HG03565 (cell line): ENCODE data around the gene PPP1R27.
"Not testable (repeated sequence)": the region's sequence is repeated elsewhere in the genome, so short reads cannot be mapped to it uniquely, and the experiment has no call there.

Experiments
- ATAC-seq: cut with Tn5 transposase; IDR thresholded peaks from one replicate; pipeline ENCODE4 v1.9.1; 2021; ENCODE audit warnings: mild to moderate bottlenecking, moderate library complexity; ENCODE audit not compliant: unreplicated experiment

PPP1R27 gene

DNA sequence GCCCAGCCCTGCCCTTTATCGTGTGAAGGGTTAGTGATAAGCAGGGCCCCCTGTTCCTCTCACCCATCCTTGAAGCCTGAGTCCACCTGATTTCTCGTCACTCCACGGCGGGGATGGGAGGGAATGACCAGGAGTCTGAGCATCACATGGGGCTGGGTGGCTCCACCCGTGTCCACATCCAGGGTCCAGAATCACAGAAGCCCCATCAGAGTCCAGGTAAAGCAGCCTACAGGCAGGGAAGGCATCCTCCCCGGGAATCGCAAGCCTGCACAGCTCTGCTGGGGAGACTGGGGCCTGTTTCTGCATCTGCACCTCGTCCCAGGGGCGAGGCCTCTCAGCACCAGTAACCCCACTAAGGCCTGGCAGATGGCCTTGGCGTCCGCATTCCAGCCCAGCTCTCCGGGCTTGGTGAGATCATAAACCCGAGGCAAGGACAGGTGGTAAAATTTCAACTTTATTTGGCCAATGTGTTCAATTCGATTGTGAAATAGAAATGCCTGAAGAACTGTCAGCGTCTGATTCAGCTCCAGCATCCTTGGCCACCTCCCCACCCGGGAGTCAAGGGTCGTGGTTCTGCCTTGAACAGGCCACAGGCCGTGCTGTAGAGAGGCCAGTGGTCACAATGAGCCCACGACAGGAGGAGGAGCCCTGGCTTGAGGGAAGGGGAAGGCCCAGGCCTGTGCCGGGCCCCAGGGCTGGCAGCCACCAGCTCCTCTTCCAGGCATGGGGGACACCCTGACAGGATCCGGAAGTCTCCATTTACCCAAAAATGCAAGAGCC, 8.1 kb upstream of the PPP1R27 start:
- no peak for ATAC-seq

DNA sequence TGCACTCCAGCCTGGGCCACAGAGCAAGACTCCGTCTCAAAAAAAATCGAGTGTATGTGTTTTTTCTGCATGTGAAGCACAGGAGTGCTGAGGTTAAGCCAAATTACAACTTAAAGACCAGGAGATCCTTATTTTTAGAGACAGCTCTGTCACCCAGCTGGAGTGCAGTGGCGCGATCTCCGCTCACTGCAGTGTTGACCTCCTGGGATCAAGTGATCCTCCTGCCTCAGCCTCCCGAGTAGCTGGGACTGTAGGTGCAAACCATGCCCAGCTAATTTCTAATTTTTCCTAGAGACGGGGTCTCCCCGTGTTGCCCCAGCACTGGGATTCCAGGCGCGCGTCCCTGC, 7.5 kb upstream of the PPP1R27 start:
- ATAC-seq = no peak

DNA sequence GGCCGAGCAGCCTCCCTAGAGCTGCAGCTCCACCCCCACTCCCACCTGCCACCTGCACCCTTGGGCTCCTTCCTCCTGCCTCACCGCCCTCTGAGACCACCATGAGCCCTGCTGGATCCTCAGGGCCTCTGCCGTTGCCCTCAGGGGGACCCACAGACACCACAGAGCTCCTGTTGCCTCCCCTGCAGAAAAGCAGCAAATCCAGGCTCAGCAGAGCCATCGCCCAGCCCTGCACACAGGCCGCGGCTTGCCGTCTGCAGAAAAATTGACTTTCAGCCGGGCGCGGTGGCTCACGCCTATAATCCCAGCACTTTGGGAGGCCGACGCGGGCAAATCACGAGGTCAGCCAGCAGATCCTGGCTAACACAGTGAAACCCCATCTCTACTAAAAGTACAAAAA, 7.0 kb upstream of the PPP1R27 start:
- ATAC-seq = no peak

DNA sequence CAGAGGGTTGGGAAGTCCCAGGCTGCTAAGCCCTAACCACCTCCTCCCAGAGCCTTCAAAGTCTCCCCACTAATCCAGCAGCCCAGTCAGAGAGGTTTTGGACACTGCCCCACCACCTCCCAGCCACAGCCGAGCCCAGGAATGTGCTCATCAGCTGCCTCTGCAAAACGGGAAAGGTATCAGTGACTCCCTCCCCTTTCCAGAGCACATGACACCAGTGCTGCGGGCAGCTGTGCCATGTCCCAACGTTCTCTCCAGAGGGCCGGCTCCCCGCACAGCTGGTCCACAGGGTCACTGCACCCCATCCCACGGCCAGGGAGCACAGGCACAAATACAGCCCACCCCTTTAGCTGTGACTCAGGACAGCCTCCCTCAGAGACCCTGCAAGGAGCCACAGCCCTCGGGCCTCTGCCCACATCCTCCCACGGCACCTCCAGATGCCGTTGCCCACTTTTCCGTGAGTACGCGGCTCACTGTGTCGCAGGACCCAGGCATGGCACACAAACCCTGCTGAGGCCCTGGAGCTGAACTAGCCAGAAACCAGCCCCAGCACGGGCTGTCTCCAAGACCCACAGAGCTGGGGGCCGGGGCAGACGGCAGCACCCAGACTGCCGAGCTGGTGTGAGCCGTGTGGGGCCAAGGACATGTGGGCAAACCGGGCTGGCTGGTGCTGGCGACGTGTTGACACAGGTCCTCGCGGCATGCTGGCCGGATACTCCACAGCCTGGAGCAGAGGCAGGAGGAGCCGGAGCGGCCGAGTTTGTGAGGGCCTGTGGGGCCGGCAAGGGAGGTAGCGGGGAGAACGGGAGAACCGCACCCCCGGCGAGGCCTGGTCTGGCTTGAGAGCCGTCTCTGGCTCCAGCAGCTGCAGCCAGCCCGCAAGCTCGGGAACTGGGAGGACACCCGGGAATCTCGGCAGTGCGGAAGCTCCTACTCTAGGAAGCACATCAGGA, 6.3 kb upstream of the PPP1R27 start:
- no peak for ATAC-seq

DNA sequence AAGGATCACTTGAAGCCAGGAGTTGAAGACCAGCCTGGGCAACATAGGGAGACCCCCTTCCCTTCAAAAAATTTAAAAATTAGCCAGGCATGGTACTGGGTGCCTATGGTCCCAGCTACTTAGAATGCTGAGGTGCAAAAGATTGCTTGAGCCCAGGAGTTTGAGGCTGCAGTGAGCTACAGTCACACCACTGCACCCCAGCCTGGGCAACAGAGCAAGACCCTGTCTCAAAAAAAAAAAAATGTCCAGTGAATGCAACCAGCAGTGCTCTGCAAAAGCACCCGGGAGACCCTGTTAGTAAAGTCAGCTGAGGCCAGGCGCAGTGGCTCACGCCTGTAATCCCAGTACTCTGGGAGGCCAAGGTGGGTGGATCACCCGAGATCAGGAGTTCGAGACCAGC, 5.2 kb upstream of the PPP1R27 start:
- ATAC-seq = not testable (repeated sequence)

DNA sequence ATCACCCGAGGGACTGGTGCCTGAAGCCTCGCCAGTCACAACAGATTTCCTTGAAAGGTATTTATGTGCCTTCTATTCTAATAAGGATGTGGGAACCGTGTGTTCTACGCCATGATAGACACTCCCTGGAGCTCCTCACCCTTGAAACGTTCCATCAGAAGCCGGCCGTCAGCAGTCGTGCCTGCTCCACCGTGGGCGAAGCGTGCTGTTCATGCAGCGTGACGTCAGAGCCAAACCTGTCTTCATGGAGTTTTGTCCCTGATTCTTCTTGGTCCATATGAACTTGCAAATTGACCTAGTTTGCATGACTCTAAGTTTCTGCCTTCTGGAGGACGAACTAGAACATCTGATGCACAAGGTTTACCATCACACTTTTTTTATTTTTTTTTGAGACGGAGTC, 4.5 kb upstream of the PPP1R27 start:
- ATAC-seq = no peak

DNA sequence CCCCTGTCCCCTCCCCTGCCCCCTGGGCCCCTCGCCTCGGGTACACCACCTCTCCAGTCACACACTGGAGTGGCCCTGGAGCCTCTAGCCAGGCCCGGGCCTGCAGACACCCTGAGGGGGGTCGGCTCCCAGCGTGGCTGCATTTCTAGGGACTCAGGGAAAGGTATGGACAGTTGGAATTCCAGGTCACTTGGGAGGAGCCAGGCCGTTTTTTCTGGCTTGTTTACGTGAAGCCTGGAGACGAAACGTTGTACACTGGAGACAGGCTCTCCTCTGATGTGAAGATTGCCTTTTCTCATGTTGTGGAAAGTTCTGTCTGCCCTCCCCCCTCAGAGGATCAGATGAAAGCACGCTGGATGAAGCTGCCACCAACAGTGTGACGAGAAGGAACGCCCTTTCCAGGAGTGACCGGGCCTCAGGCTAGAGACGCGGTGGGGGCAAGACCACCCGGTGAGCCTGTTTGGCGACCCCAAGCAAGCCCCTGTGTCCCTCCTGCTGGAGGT, 4.0 kb upstream of the PPP1R27 start:
- no peak for ATAC-seq

DNA sequence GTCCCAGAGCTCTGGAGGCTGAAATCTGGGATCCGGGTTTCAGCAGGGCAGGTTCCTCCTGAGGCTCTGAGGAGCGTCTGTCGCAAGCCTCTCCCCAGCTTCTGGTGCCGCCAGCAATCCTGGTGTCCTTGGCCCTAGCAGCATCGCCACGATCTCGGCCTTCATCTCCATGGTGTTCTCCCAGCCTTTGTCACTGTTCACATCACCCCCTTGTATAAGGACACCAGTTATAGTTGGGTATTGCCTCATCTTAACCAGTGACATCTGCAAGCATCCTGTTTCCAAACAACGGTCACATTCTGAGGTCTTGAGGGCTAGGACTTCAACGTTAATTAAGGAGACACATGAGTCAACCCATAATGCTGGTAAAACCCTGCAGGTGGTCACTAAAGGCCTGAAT, 2.8 kb upstream of the PPP1R27 start:
- no peak for ATAC-seq

DNA sequence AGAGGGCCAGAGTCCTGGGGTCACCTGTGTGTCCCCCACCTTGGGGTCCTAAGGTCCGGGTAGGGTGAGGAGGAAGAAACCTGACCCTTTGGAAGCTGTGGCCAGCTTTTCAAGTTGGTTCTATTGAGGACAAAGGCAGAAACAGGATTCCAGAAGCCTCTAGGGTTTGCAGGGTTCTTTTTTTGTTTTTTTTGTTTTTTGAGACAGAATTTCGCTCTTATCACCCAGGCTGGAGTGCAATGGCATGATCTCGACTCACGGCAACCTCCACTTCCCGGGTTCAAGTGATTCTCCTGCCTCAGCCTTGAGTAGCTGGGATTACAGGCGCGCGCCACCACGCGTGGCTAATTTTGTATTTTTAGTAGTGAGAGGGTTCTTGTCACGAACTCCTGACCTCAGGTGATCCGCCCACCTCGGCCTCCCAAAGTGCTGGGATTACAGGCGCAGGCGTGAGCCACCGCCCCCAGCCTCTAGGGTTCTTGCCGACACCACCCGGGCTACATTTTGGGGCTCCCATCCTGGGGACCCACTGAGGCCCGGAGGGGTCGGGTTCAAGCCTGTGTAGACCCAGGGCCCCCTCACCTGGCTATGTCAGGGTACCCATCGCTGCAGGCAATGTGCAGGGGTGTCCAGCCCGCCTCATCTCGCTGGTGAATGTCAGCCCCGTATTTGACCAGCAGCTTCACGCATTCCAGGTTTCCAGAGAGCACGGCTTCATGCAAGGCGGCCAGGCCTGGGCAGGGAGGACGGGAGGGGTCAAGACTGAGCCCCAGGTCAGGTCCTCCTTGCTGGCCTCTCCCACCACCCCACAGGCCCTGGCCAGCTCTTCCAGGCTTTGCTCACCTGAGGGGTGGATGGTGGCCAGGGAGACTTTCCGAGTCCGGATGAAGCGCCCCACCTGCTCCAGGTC, 674 bp downstream of the PPP1R27 start:
- ATAC-seq = no peak

DNA sequence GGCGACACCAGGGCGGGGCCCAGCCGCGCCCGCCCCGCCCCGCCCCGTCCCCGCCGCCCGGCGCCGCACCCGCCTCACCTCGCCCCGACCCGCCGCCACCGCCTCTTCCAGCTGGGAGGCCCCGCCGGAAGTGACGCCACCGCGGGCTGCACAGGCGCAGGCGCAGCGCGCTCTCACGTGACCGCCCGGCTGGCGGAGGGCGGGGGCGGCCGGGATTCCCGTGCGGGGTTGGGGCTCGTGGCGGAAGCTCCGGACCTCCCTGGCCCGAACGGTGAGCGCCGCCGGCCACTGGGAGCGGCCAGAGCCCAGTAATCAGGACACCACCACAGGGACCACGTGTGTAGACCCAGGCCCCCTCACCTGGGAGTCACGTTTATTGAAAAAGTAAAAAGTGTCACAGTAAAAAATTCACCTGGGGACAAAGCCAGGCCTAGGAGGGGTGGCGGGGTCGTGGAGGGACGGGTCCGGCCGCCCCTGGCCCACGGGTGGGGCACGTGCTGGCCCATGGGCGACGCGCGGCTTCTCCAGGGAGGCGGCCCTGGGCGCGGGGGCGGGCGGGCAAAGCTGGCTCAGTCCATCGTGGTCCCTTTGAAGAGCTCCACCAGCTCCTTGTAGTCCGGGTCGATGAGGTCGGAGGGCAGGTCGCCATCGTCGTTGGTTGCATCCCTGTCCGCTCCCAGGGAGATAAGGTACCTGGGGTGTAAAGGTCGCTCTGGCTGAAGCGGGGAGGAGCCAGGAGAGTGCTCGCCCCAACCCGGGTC, 1.5 kb downstream of the PPP1R27 start, which contains the start of gene MCRIP1:
Gene MCRIP1 (minus strand): TSS at position 132 of the 761 bp plus-strand sequence. CDS start 8,785 bp downstream, outside the sequence.
- ATAC-seq = peak; percentile 64

DNA sequence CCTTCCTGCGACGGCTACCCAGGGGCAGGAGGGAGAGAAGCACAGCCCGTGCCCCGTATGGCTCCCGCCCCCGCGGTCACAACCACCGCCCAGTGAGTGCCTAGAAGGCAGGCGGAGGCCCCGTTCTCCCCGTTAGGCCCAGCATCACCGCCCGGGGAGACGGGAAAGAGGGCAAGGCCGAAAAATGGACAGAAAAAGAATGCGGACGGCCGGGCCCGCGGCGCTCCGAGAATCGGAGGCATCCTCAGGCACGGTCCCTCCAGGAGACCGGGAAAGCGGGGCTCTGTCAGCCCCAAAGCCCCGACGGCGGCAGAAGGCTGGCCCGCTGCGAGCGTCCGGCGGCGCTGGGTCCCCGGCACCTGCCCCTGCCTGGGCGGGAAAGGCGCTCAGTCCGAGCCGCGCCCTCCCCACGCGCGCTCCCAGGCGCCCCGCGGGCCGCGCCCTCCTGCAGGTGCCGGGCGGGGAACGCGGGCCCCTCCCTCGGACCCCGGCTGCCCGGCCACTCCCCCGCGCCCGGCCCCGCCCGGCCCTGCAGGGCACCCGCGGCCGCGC, 2.2 kb downstream of the PPP1R27 start:
- ATAC-seq = peak; percentile 47

DNA sequence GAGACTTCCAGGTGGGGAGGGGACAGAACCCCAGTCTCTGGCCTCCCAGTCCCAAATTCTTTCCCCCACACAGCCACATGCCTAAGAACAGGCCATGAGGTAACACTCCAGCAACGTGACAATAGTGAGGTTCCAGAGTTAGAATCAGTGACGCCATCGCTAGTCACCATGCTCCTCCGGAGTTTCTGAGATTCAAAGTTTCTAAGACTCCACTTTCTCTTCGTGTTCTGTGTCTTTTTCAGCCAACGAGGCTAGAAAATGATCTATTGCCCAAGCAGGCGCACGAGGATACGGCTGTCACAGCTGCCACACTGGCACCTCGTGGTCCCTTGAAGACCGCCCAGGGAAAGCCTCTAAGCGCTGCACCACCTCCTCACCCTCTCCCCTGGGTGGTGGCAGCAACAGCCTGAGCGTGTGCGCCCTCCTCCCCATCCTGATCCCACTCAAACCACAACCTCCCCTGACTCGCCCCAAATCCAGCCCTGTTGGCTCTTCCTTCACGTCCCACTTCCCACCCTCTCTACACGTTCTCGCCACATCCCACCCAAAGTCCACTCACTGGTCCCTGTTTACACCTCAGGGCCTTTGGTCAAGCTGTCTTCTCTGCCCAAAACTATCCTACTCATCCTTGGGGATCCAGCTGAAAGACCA, 2.8 kb downstream of the PPP1R27 start:
- ATAC-seq = peak; percentile 2

DNA sequence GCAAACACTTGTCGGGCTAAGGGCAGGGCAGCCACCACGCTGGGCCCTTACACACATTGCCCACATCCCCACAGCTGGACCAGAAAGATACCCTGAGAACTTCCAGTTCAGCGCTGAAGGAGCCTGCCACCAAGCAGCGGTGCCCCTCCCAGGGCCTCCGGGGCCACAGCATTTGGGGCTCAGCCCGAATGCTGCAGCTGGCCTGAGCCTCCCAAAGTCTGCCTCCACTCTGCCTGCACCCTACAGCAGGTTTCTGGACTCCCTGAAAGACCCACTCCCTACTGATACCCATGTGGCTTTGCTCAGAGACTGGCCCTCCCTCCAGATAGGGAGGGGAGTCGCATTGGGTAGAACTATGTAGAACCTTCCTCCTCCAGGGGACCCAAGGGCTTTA, 3.3 kb downstream of the PPP1R27 start:
- ATAC-seq = no peak

DNA sequence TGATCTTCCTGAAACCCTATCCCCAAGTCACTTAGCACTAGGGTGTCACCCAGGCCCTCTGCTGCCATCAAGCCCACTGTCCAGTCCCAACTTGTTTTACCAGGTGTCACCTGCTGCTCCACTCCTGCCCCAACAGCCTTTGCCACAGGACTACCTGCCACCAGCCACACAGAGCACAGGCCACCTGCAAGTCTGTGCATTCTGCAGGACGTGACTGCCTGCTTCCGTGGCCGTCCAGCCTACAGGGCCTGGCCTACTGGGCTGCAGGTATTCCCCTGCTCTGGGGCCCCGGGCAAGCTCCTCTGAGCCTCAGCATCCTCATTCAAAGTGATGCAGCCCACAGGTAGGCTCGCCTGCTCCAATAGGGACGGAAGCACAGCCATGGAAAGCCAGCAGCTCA, 5.0 kb downstream of the PPP1R27 start:
- ATAC-seq = no peak

DNA sequence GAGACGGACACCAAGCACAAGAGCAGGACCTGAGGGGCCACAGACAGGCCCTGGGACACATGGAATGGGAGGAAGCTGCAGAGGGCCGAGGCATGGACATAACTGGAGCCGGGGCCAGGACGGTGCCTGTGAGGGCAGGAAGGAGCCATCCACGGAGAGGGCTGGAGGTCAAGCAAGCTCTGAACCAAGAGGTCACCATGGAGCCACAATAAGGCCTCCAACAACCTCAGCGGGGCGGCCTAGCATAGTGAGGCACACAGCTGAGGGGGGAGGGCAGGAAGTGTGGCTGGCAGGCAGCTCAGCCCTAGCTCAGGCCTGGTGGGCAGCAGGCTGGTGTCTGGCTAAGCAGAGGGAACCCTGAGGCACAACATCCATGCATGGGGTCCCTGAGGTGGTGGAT, 6.2 kb downstream of the PPP1R27 start:
- ATAC-seq = no peak

DNA sequence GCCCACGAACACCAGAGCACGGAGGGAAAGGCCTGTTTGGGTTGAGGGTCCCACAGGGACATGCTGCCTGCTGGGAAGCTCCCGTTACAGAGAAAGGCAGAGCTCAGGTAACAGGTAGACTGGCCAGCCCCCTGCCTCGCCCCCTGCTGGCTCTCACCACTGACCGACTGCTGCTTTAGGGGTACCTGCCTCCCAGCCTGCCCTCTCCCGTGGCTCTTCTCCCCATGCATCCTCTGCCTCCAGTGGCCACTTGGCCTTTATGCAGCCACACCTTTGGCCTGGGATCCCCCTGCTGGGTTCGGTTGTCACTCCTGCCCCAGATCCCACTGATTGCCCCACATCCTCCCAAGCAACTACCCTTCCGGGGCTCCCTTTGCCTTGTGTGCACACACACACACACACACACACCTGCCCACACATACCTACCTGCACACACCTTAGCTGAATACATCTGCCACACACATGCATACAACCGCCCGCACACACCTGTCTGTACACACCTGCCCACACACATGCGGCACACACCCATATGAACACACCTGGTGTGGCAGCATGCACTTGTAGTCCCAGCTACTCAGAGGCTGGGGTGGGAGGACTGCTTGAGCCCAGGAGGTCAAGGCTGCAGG, 8.9 kb downstream of the PPP1R27 start:
- ATAC-seq = no peak

DNA sequence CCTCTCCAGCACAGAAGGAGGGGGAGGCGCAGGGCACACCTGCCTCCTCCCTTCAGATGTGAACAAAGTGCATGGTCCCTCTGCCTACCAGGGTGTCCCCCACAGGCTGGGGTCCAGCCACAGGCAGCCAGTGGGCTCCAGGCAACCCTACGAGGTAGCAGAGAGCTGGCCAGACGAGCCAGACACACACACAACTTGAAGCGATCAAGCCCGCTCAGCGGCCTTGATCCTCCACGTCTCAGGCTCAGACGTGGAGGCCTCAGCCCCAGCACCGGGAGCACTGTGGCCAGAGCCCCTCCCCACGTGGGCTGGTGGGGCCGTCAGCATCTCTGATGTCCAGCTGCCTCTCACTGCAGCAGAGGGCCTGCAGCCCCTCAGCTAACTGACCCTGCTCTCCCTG, 10.3 kb downstream of the PPP1R27 start:
- no peak for ATAC-seq

DNA sequence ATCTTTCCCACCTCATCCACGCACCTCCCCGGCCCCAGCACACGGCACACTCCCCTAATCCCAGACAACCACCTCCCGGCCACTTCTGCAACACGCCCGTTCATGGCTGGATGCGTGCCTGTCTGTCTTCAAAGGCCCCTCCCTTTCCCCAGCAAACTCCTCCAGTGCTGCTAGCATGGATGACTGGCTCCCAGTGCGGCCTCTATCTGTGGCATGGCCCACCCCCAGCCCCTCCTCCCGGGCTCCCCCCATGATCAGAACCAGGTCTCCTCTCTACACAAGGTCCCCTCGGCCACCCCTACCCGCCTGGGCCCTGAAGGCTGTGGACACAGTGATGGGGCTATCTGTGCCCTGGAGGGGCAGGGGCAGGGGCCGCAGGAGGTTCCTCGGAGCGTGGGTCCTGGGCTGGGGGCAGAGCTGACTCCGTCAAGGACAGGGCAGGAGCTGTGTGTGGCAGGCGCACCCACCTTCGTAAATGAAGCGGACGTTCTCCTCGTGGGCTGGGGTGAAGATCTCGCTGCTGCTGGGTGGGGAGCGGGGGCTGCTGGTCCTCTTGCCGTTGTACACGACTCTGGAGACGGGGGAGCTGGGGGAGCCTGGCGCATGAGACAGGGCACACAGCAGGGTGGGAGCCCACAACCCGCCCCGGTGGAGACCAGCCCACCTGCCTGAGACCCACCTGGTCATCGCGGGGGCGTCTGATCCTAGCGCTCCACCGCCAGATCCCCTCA, 10.9 kb downstream of the PPP1R27 start:
- no peak for ATAC-seq
